Measurements from ENCODE around the gene KMT2C.
"Not testable (repeated sequence)": the region's sequence is repeated elsewhere in the genome, so short reads cannot be mapped to it uniquely, and the experiment has no call there.

Gene KMT2C

GRCh38 chr7:152383341-152384234 lies 52.2 kb downstream of the KMT2C start:
- no peak overlapping the region for H3K27ac ChIP-seq
- no peak for TF ChIP-seq CTCF (conservative IDR thresholded peaks at IDR 0.05)

- H3K27ac ChIP-seq = no peak overlapping the region
- TF ChIP-seq CTCF (conservative IDR thresholded peaks at IDR 0.05) = no peak
Observed at GRCh38 chr7:152382244-152382643, 53.6 kb downstream of the KMT2C start.

- not testable (repeated sequence) for H3K27ac ChIP-seq
Observed at GRCh38 chr7:152380931-152381578, 54.7 kb downstream of the KMT2C start.

GRCh38 chr7:152378497-152378896 lies 57.3 kb downstream of the KMT2C start:
- not testable (repeated sequence) for H3K27ac ChIP-seq

GRCh38 chr7:152376716-152377484 lies 58.9 kb downstream of the KMT2C start:
- not testable (repeated sequence) for H3K27ac ChIP-seq

- TF ChIP-seq CTCF (conservative IDR thresholded peaks at IDR 0.05) = no peak
- no peak overlapping the region for H3K27ac ChIP-seq
Observed at GRCh38 chr7:152370297-152370696, 65.5 kb downstream of the KMT2C start.

GRCh38 chr7:152369518-152369917 lies 66.3 kb downstream of the KMT2C start:
- H3K27ac ChIP-seq = no peak overlapping the region
- no peak for TF ChIP-seq CTCF (conservative IDR thresholded peaks at IDR 0.05)

- no peak for TF ChIP-seq CTCF (conservative IDR thresholded peaks at IDR 0.05)
- H3K27ac ChIP-seq = no peak overlapping the region
Observed at GRCh38 chr7:152367170-152367569, 68.6 kb downstream of the KMT2C start.

GRCh38 chr7:152366662-152367061 lies 69.1 kb downstream of the KMT2C start:
- H3K27ac ChIP-seq = no peak overlapping the region
- TF ChIP-seq CTCF (conservative IDR thresholded peaks at IDR 0.05) = no peak

Measured in VCaP (cell line).